AML-193 (cell line): ENCODE measurements around the gene MIGA2.
"Not testable (repeated sequence)": the region's sequence is repeated elsewhere in the genome, so short reads cannot be mapped to it uniquely, and the experiment has no call there.

Source experiments
- DNase-seq, 2 experiments: peaks; one replicate each; lab custom pipeline; 2025; lab: John Stamatoyannopoulos, UW

MIGA2 gene

DNA sequence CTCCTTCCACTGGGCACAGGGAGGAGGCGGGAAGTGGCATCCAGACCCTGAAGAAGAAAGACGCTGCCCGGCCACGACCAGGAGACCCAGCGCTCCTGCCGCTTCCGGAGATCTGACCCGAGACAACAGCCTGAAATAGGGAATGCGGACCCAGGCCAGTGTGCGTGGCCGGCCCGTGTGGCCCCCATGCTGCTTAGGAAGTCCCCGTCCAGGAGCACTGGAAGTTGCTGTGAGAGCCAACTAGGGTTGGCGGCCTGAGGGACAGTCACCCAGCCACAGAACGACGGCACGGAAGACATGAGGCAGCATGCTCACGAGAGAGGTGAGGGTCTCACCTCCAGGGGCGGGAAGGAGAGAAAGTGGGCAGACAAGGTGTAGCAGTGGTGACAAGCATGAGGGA is 25.3 kb upstream of the MIGA2 start:
- no peak for DNase-seq

DNA sequence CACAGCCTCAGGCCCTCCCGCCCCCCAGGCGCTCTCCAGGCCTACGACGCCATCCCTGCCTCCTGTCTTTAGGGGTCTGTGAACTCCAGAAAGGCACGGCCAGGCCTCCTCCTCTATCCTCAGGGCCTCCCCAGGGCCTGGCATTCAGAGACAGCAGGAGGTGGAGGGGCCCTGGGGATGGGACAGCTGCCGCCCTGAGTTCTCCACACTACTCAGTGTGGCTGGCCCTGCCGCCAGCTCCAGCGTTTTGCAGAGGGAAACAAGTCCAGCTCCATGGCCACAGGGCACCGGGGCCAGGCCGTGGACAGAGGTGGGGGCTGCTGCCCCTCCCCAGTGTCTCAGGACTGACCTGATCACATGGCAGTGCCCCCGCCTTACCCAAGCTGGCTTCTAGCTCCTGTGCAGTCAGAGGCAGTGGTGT is 24.7 kb upstream of the MIGA2 start:
- no peak for DNase-seq

DNA sequence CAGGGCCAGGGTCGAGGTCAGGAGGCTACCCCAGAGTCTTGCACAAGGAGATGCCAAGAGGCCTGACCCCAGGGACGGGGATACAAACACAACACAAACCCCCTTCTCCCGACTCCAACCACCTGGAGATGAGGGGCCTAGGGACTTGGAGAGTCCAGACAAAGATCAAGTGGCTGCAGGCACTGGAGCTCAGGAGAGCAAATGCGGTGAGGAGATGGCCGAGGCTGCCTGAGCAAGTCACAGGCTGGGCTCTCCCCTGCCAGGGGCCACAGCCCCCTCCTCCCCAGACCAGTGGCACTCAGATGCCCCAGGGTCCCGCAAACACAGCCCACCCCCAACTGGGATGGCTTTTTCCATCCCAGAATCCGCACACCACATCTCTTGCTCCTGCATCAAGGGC is 24.1 kb upstream of the MIGA2 start:
- DNase-seq = no peak

DNA sequence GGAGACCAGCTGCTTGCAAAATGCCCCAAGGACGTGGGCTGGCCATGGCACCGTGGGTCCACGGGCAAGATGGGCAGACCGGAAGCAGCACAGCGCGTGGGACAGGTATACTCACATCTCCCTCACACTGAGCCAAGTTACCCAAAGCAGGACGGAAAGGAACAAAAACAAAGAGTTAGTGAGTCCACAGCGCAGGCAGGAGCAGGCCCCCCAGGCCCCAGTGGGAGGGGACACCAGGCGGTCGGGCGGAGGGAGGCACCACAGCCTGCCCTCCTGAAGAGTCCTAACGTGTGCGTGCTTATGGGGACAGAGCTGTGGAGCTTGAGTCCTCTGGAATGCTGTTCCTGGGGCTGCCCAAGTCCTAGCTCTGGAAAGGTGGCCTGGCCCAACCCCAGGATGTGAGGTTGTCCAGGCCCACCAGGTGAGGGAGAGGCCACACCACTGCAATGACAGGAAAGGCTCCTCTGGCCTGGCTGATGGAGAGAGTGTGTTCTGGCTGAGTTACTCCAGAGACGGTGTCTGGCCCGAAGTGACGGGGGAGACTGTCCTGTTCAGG is 23.5 kb upstream of the MIGA2 start:
- no peak for DNase-seq

DNA sequence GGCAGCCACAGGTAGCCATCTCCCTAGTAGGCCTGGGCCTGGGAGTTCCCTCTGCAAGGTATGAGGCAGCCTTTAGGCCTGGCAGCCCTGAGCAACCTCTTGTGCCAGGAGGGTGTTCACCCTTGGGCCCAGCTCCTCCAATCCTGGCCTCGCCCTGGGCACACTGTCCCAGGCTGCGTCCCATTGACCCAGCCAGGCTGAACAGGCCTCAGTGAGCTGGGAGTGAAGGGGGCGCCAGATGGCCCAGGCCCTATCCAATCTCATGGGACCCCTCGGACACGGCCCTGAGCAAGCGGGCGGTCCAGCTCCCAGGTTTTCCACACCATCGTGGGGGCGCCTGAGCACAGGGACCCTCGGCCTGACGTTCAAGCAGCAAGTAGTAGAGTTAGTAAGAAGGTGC is 22.8 kb upstream of the MIGA2 start:
- no peak for DNase-seq

GRCh38 chr9:129014124-129014523 is 22.3 kb upstream of the MIGA2 start:
- no peak for DNase-seq

GRCh38 chr9:129014608-129015007 is 21.8 kb upstream of the MIGA2 start:
- no peak for DNase-seq

GRCh38 chr9:129021091-129021490 is 15.3 kb upstream of the MIGA2 start:
- DNase-seq = no peak

DNA sequence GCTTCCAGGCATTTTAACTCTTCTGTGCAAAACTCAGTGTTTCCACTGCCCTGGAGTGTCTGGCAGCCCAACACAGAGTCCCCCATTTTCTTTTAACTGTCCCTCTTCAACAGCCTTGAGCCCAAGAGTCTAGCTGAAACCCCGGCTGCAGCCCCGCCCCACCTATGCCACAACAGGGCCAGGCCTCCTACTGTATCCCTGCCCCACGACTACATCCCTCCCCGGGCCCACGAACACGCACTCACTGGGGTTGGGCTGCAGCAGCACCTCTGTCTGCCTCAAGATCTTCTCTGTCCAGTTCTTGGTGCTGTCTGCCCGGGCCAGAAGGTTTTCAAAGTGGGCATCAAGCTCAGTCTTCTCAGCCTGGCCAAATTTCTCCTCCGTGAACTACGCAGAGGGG is 14.4 kb upstream of the MIGA2 start:
- no peak for DNase-seq

DNA sequence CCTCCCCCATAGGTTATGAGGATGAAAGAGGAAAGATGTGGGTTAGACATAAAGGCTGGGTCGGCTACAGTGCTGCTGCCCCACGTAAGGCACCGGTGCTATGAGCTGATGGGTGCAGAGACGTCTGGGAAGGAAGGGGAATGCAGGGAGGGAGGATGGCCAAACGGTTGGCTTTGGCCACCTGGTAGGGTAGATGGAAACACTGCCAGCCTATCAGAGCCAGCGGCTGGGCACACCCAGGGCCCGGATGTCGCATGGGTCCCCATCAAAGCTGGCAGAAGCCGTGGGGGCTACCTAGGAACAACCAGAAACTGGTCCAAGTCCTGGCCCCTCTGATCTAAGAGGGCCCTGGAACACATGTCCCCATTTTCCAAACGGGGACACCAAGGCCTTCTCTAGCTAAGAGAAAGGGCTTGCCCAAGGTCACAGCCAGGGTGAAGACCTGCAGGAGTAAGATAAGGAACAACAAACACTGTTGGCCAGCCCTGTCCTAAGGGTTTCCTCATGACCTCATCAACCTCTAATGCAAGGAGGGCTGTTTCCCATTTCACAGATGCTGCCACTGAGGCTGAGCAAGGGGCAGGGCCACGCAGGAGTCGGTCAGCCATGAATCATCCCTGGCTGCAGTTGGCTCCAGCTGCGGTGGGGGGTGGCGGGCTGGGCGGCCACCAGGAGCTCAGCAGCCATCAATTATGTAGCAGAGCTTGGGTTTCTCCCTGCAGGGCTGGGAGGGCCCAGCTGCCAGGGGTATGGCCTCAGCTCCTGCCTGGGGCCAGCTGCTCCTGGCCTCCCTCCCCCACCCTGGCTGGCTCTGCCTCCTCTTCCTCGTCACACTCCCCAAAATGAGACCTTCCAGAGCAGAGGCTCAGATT is 13.2 kb upstream of the MIGA2 start:
- DNase-seq = no peak

- no peak for DNase-seq
Measured at GRCh38 chr9:129023908-129024233, 12.6 kb upstream of the MIGA2 start.

DNA sequence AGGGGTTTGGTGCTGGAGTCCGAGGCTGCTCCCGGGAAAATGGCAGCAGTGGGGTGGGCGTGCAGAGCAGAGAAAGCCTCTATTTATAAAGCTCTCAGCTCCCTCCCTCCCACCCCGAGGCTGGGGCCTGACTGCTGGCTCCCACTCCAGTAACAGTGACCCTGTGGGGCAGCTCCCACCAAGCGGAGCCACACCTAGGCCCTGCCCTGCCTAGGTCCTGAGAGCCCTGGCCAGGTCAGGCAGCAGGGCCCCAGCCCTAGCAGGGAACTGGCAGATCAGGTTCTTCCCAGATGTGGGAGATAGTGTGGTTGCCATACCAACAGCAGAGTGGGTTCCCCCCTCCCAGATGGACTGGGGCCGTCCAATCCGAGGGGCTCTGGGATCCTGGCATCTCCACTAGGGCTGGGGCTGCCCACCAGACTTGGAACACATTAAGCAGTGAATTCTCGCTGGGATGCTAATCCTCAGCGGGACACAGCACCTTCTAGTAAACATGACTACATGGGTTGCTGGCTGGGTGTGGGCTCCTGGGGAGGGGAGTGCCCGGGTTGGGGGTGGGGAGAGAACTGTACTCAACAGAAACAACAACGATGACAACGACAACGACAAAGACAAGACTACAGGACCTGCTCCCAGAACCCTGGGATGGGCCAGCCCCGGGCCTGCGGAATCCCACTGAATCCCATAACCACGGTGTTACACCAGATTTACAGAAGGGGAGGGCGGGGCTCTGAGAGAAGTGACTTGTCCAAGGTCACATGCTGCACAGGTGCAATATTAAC is 9.8 kb upstream of the MIGA2 start:
- no peak for DNase-seq

DNA sequence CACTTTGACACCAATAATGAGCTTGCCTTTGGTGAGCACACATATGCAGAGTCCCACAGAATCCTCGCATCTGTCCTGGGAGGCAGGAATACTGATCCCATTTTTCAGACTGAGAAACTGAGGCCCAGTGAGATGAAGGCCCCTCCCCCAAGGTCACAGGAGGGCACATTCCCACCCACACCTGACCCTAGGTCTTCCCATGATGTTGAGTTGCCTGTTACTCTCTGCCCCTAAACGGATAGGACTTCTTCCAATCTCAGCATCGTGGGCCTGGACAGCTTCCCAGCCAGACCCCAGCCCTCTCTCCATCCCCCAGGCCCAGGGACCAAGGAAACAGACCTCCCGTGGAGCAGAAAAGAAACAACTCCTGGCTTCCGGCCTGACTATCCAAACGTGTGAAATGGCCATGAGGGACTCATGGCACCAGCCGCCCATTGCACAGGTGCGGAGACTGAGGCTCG is 9.2 kb upstream of the MIGA2 start:
- DNase-seq = no peak

DNA sequence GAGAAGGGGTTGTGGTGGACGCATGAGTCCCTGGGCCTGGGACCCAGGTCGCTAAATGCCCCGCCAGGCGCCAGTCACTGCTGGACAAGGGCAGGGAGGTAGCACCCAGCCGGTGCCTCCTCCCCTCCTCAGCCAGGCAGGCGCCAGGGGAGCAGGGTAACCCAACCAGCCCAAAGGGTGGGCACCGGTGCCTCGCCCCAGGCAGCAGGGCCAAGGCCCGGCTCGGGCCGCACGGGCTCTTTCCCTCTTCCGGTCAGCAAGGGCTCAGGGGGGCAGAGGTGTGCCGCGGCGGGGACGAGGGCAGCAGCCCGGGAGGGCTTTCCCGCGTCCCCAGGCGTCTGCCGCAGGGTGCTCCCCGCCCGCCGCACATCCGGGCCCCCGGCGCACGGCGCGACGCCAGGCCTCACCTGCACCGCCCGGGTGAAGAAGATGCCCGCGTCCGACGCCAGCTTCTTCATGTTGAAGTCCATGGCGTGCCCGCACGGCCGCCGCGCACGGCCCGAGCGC is 8.7 kb upstream of the MIGA2 start:
- no peak for DNase-seq

DNA sequence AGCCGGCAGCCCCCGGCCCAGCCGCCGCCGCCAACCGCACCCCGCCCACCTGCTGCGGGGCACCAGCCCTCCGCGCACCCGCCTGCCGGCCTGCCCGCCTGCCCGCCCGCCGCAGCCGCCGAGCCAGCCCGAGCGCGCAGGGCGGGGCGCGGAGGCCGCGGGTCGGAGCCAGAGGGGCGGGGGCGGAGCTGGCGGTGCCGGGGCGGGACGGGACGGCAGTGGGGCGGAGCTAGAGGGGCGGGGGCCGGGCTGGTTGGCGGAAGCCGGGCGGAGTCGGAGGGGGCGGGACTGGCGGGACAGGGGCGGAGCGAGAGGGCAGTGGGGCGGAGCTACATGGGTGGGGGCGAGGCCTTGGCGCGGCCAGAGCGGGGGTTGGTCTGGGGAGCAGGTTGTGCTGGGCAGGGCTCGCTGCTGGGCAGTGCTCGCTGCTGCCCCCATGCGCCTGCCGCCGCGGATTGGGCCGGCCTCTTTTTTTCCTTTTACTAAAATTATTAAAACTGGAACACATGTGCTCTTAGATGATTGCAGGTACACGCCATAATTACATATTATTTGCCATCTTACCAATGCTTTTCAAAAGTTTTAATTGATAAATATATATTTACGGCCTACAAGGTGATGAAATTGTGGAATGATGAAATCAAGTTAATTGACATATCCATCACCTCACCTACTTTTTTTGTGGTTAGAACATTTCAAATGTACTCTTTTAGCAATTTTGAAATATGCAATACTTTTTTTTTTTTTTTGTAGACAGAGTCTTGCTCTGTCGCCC is 8.0 kb upstream of the MIGA2 start, which contains the start of gene SH3GLB2:
SH3GLB2 (minus strand) TSS at position 140 of the 775 bp plus-strand sequence. CDS start 177 bp downstream, outside the sequence.
- DNase-seq = peak; percentile 83 to 86

- no peak for DNase-seq
Measured at GRCh38 chr9:129030191-129030590, 6.2 kb upstream of the MIGA2 start.

- no peak for DNase-seq
Measured at GRCh38 chr9:129031514-129031913, 4.9 kb upstream of the MIGA2 start.

GRCh38 chr9:129032541-129033159 is 3.8 kb upstream of the MIGA2 start:
- DNase-seq = no peak

- no peak for DNase-seq
Measured at GRCh38 chr9:129033216-129033615, 3.2 kb upstream of the MIGA2 start.

DNA sequence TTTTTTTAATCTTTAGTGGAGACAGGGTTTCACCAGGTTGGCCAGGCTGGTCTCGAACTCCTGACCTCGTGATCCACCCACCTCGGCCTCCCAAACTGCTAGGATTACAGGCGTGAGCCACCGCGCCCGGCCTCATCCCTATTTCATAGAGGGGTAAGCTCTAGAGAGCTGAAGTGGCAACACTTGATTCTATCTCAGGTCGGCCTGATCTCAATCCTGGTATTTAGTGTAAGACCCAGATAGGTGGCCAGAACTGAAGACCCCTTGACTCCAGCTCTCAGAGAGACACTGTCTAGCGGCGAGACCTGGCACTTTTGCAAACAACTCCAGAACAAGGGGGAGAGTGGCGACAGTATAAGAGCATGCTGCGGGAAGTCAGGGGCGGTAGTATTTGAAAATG is 588 bp upstream of the MIGA2 start:
- DNase-seq = not testable (repeated sequence)
